Limb (tissue), 2 donors: ENCODE measurements around the gene TMEM35B.
"Not testable (repeated sequence)": the region's sequence is repeated elsewhere in the genome, so short reads cannot be mapped to it uniquely, and the experiment has no call there.

Source experiments
- DNase-seq, 2 donors: peaks; one replicate each; pipeline ENCODE4 v3.0.0-alpha.2; 2016; ENCODE audit errors: extremely low spot score in 2 of 2

Gene TMEM35B

DNA sequence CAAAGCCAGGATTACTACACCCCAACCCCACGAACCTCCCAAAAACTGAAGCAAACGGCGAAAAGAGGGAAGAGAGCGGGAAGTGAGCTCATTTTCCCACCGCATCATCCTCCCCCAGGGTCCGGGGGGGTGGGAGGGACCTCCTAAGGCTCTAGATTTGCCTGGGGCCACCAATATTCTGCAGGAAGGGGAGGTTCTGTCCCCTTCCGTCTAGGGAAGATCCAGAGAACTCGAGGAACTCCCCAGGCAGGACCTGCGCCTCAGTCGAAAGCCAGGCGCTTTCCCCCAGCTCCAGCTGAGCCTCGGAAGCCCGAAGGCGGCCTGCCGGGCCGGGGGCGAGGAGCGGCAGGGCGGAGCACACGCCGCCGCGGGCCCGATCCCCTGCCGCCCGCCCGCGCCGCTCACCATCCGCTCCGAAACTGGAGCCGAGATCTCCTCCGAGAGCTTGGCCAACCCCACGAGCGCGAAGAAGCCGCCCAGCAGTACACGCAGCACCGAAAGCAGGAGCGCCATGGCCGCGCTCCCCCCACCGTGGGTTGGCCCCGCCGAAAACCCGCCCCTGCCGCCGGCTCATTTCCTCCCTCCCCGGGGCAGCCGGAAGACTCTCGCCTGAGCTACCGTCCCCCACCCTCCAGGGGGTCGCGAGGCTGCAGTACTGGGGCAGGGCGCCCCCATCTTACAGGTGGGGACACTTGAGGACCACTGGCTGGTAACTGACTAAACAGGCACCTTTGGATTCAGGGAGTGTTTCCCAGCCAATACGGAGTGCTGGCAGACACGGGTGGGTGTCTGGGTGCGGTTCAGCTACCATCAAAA, at the start of gene TMEM35B:
Gene TMEM35B (minus strand): TSS at position 555 of the 816 bp plus-strand sequence. CDS start 42 bp downstream, at position 513.
- DNase-seq = peak; percentile 53 to 83

DNA sequence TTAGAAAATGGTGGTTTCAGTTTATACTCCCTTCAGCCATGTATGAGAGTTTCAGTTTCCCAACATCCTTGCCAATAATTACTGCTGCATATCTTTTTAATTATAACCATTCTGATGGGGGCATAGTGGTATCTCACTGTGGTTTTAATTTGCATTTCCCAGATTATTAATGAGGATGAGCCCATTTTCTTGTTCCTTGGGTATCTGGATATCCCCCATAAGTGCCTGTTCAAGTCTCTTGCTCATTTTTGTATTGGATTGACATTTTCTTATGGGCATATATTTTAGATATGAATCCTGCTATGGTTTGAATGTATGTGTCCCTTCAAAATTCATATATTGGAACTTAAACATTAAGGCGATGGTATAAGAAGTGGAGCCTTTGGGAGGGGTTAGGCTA, 48.2 kb upstream of the TMEM35B start:
- no peak for DNase-seq

GRCh38 chr1:35032384-35032739, 47.2 kb upstream of the TMEM35B start:
- no peak for DNase-seq

GRCh38 chr1:35030756-35031446, 45.8 kb upstream of the TMEM35B start:
- DNase-seq = peak; percentile 13 to 38

DNA sequence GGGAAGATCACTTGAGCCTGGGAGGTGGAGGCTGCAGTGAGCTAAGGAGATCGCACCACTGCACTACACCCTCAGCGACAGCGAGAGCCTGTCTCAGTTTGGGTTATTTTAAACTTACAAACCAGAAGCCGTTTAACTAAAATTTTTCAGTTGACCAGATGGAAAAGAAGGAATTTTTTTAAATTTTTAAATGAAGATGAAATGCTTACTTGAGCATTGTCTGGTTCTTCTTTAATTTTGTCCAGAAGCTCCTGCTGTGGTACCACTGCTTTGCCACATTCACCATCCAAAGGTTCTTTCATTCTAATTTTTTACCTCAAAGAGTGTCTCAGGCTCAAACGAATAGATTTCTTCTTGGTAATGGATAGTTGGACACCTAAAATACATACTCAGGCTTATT, 45.2 kb upstream of the TMEM35B start:
- DNase-seq = no peak

DNA sequence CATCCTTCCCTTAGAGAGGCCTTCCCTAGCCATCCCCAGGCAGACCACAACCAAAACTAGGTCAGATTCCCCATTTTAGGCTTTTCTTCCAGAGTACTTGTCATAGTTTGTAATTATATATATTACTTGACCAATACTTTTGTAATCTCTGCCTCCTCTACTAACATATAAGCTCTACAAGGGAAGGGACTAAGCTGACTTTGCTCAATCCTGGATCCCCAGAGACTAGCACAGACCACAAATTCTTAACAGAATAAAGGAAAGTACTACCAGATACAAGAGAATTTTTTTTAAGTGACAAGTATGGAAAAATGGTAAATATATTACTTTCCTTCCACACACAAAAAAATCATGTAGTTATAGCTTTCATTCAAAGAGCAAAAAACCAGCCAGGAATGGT, 44.6 kb upstream of the TMEM35B start:
- DNase-seq = no peak

GRCh38 chr1:35016406-35016805, 31.3 kb upstream of the TMEM35B start:
- DNase-seq = no peak

- no peak for DNase-seq
These were observed 29.3 kb upstream of the TMEM35B start for GRCh38 chr1:35014486-35014885.

DNA sequence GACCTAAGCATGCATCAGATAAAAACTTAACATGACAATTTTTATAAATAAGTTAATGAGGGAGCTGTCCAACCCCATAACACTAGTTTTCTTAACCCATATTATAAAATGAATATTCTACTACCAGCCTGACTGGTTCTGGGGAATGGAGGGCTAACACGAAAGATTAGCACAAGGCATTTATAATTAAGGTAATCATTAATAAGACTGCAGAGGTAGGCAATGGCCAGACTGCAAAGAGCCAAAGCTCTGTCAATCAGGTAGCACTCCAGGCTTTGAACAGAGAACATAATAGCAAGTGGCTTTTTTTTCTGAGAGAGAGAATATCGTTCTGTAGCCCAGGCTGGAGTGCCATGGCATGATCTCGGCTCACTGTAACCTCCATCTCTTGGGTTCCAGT, 20.6 kb upstream of the TMEM35B start:
- DNase-seq = no peak

GRCh38 chr1:35001743-35002142, 16.6 kb upstream of the TMEM35B start:
- no peak for DNase-seq

DNA sequence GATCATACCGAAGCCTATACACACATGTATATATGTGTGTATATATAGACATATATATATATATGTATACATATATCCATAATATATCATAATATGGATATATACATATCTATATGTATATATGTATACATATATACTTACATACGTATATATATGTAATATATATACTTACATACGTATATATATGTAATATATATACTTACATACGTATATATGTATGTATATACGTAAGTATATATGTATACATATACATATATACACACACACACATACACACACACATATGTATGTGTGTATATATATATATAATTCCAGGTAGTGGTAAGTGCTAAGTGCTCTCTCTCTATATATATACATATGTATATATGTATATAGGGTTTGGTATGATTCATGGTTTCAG, 9.7 kb upstream of the TMEM35B start:
- no peak for DNase-seq

DNA sequence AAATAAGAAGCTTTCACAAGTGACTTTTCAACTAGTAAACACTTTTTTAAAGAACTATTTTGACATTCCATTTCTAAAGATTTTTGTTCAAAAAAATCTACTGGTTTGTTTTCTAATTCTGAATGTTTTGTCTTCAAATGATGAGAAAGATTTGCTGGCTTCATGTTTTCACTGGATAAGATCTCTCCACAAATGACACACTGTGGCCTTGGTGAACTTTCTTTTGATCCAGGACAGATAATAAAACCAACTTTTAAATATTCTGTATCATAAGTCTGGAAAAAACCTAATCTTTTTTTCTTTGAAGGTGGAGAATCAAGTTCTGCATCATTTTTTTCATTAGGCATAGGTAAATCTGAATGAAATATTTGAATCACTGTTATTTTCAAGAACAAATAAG, 3.4 kb upstream of the TMEM35B start:
- no peak for DNase-seq

GRCh38 chr1:34988147-34988546, 3.0 kb upstream of the TMEM35B start:
- DNase-seq = no peak

- DNase-seq = no peak
These were observed 1.9 kb upstream of the TMEM35B start for GRCh38 chr1:34987018-34987417.

GRCh38 chr1:34985609-34985904, 410 bp upstream of the TMEM35B start:
- DNase-seq = not testable (repeated sequence)

- peak in 1 of 2 donors; percentile 32 for DNase-seq
These were observed 733 bp downstream of the TMEM35B start for GRCh38 chr1:34984435-34984792.

GRCh38 chr1:34983700-34984355, 1.3 kb downstream of the TMEM35B start:
- no peak for DNase-seq

DNA sequence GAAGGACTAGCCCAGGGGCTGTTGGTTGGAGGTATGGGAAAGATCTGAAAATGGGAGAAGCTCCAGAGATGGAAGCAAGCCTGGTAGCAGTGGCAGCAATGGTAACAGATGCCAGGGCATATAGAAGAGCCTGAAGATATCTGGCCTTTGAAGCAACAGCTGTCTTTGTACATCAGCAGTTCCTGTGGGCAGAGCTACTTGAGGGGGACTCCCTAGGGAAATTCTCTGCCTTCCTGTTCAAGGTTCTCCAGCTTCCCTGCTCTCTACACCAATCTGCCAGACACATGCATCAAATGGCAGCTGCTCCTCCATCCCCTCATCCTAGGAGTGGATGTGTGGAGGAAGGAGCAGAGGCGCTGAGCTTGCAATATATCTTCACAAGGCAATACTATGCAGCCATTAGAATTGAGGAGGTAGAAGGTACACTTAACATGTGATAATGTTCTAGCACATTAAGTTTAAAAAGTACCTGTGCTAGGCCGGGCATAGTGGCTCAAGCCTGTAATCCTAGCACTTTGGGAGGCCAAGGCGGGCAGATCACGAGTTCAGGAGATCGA, 2.2 kb downstream of the TMEM35B start:
- peak in 1 of 2 donors; percentile 4 for DNase-seq

DNA sequence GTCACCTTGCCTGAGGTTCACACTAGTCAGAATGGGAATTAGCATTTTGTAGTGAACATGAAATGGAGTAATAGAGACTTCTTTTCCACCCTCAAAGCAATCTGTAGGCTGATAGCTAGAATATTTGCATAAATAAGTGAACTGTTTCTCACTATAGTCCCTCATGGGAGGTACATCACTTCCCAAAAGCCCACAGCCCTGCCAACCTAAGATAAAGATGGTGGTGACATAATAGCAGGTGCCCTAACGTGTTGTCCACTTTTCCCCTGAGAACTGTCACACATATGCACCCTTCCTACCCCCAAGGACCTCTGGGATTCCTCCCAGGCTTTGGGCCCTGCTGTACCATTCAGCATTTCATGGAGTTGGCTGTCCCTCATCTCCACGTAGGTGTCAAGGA, 4.4 kb downstream of the TMEM35B start:
- DNase-seq = no peak

DNA sequence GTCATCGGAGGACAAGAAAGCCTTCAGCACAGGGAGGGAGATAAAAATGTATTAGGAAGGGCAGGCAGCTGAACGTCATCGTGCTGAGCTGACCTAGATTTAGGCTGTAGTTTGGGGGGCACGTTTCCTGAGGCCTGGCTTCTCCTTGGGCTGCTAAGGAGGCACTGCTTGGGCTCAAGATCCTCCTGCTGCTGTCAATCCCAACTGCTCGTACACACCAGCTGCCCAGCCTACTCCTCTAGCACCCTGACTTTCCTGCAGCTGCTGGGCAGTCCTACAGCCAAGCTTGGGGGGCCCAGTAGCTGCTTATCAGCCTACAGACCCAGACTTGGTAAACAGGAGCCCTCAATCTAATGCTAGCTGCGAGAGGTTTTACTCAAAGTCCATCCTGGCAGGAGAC, 6.2 kb downstream of the TMEM35B start:
- peak in 1 of 2 donors; percentile 29 for DNase-seq

GRCh38 chr1:34977858-34978257, 7.3 kb downstream of the TMEM35B start:
- no peak for DNase-seq

DNA sequence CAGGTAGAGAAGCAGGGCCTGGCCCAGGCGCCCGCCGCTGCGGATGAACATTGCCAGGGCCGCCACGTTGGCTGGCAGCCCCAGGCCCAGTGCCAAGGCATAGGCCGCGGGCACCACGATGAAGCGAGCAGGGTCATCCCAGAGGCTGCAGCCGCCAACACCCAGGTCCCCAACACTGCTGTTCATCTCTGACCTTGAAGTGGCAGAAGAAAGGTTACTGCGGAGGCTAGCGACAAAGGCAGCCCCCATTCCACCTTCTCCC, 8.0 kb downstream of the TMEM35B start:
- DNase-seq = no peak
